Endothelial cell of umbilical vein (primary cell): ENCODE results near the gene ABCC1. TPM values are rescaled to one million over a fixed set of nuclear protein-coding genes. Genes with fewer than 3 reads are reported as not detected.

Experiments used
- BruUV-seq: library from RNA; stranded (reverse); fragments of 400-500 nt; replicated peaks from 2 replicates; lab custom pipeline; 2021; lab: Mats Ljungman, UMichigan
- CTCF ChIA-PET: fragments of 300-600, 350-600 bp; sonication (Branson Sonifier 250); formaldehyde crosslinking; loops from one replicate; lab custom pipeline; 2021; ENCODE audit warnings: antibody characterized with exemption, inconsistent platforms; lab: Charles Lee
- POLR2A ChIA-PET: fragments of 300-600, 350-600 bp; sonication (Branson Sonifier 250); formaldehyde crosslinking; loops from one replicate; lab custom pipeline; 2021; ENCODE audit warnings: antibody characterized with exemption, inconsistent platforms; lab: Charles Lee
- DNase-seq: peaks from one replicate; pipeline ENCODE4 v3.0.0-alpha.2; 2011; ENCODE audit warnings: low read depth, low spot score
- FAIRE-seq: peaks from 2 replicates; lab custom pipeline; 2011; peaks lifted over from hg19 to GRCh38; lab: Jason Lieb, UNC
- H2AFZ ChIP-seq: 2 replicates; pipeline ENCODE4 v1.6.0; 2012; ENCODE audit warnings: low read depth, low read length, control low read depth, inconsistent platforms
- H3K27ac ChIP-seq: 2 replicates; pipeline ENCODE4 v1.5.1; 2011; ENCODE audit warnings: low read depth, mild to moderate bottlenecking, control low read depth, low read length, moderate library complexity; ENCODE audit not compliant: insufficient read depth
- H3K27me3 ChIP-seq, 2 experiments: 2 replicates each; pipeline versions ENCODE4 v1.6.0 to v1.6.1; 2011; ENCODE audit warnings: low read length in 2 of 2, mixed read lengths in 1 of 2; ENCODE audit not compliant: control insufficient read depth in 2 of 2, insufficient read depth in 2 of 2
- H3K36me3 ChIP-seq, 2 experiments: 2 replicates in 1 of 2; 3 replicates in 1 of 2; pipeline ENCODE4 v1.5.1; 2011; ENCODE audit warnings: low read length in 2 of 2, mild to moderate bottlenecking in 1 of 2, moderate library complexity in 1 of 2; ENCODE audit not compliant: control insufficient read depth in 2 of 2, insufficient read depth in 2 of 2; ENCODE audit errors: extremely low read depth in 1 of 2
- H3K4me1 ChIP-seq: 3 replicates; pipeline ENCODE4 v1.5.1; 2011; ENCODE audit warnings: mild to moderate bottlenecking, low read length; ENCODE audit not compliant: control insufficient read depth, insufficient read depth; ENCODE audit errors: extremely low read depth
- H3K4me2 ChIP-seq: 2 replicates; pipeline ENCODE4 v1.6.1; 2011; ENCODE audit warnings: low read length, control low read depth, mixed read lengths; ENCODE audit not compliant: insufficient read depth
- H3K4me3 ChIP-seq, 3 experiments: fragments of 200-600 bp in 1 of 3; sonication (generic), shearing (Covaris generic) in 1 of 3; replicated peaks in 1 of 3; 2 replicates each; pipeline ENCODE4 v1.5.1; 2011 to 2016; ENCODE audit warnings: control low read depth in 3 of 3, low read length in 3 of 3, mild to moderate bottlenecking in 2 of 3, inconsistent platforms in 1 of 3, low read depth in 1 of 3, moderate library complexity in 1 of 3; ENCODE audit not compliant: insufficient read depth in 1 of 3
- H3K79me2 ChIP-seq: 2 replicates; pipeline ENCODE4 v1.6.0; 2012; ENCODE audit warnings: low read length, inconsistent platforms; ENCODE audit not compliant: control insufficient read depth, insufficient read depth
- H3K9ac ChIP-seq: replicated peaks from 2 replicates; pipeline ENCODE3; 2011; ENCODE audit warnings: low read length, control low read depth; ENCODE audit not compliant: insufficient read depth; ENCODE audit errors: extremely low read depth
- H3K9me1 ChIP-seq: replicated peaks from 3 replicates; pipeline ENCODE4 v1.6.0; 2011; ENCODE audit warnings: mild to moderate bottlenecking, low read length; ENCODE audit not compliant: control insufficient read depth, insufficient read depth; ENCODE audit errors: extremely low read depth
- H3K9me3 ChIP-seq: replicated peaks from 2 replicates; pipeline ENCODE4 v1.5.1; 2012; ENCODE audit warnings: low read length, inconsistent platforms; ENCODE audit not compliant: control insufficient read depth, insufficient read depth
- H4K20me1 ChIP-seq: replicated peaks from 2 replicates; pipeline ENCODE3; 2011; ENCODE audit warnings: mild to moderate bottlenecking, low read length; ENCODE audit not compliant: control insufficient read depth, insufficient read depth; ENCODE audit errors: extremely low read depth
- EZH2 ChIP-seq: IDR thresholded peaks from 2 replicates; pipeline ENCODE4 v1.6.1; 2012; ENCODE audit warnings: borderline replicate concordance, low read depth, mild to moderate bottlenecking, moderate library complexity, low read length, inconsistent platforms; ENCODE audit not compliant: severe bottlenecking
- FOS ChIP-seq: IDR thresholded peaks from 2 replicates; pipeline ENCODE4 v1.6.1; 2011; ENCODE audit warnings: mild to moderate bottlenecking, low read length, moderate library complexity, borderline replicate concordance; ENCODE audit not compliant: insufficient read depth
- JUN ChIP-seq: IDR thresholded peaks from 2 replicates; pipeline ENCODE4 v1.6.1; 2011; ENCODE audit warnings: borderline replicate concordance, low read depth; ENCODE audit not compliant: insufficient read length, insufficient read depth
- MYC ChIP-seq: IDR thresholded peaks from one replicate; pipeline ENCODE4 v1.6.1; 2011; ENCODE audit warnings: mild to moderate bottlenecking, low read depth, low read length
- dilution Hi-C: fragments of 300-500 bp; cut with MboI; formaldehyde crosslinking; loops from one replicate; pipeline ENCODE4 v1.15.0; 2019; ENCODE audit warnings: low sequenced_read_pairs; ENCODE audit not compliant: extremely low pct_ligation_motif_present
- intact Hi-C: fragments of 100-400 bp; cut with micrococcal nuclease; formaldehyde crosslinking; loops from one replicate; pipeline ENCODE4 v1.10.0; 2022
- polyA plus RNA-seq, 4 experiments: library from polyadenylated mRNA; depleted of rRNA in 3 of 4; stranded (reverse) in 3 of 4; unstranded in 1 of 4; fragments of >200 nt; gene quantifications; 2 replicates each; pipeline versions ENCODE4 v1.2.1 to v1.2.3, GENCODE V29; 2011 to 2012; ENCODE audit warnings: missing spikeins in 1 of 4
- total RNA-seq: library from RNA; stranded (reverse); gene quantifications from 2 replicates; pipeline ENCODE4 v1.2.3, GENCODE V29; 2021
- TF ChIP-seq, protein P1 (sequence below), 2 donors: IDR thresholded peaks; 1 replicate in 1 of 2; 2 replicates in 1 of 2; pipeline ENCODE4 v1.5.1; 2011; ENCODE audit warnings: low read length in 2 of 2, mild to moderate bottlenecking in 2 of 2, moderate library complexity in 2 of 2, control low read depth in 1 of 2, inconsistent platforms in 1 of 2, low read depth in 1 of 2; ENCODE audit not compliant: insufficient read depth in 1 of 2; ENCODE audit errors: extremely low read depth in 1 of 2

ABCC1 gene
- total and polyA plus RNA-seq, 2 donors (not counting 3 experiments of a cell fraction or from before 2014, with no cell fraction given) = 46.1 to 89.2 TPM

GRCh38 chr16:16020291-16020690 lies 70.9 kb downstream of the ABCC1 start:
- H3K9ac ChIP-seq = no peak overlapping the region
- TF ChIP-seq FOS (no peak), JUN (no peak), MYC (no peak), EZH2 (no peak)
- TF ChIP-seq, protein P1, sequence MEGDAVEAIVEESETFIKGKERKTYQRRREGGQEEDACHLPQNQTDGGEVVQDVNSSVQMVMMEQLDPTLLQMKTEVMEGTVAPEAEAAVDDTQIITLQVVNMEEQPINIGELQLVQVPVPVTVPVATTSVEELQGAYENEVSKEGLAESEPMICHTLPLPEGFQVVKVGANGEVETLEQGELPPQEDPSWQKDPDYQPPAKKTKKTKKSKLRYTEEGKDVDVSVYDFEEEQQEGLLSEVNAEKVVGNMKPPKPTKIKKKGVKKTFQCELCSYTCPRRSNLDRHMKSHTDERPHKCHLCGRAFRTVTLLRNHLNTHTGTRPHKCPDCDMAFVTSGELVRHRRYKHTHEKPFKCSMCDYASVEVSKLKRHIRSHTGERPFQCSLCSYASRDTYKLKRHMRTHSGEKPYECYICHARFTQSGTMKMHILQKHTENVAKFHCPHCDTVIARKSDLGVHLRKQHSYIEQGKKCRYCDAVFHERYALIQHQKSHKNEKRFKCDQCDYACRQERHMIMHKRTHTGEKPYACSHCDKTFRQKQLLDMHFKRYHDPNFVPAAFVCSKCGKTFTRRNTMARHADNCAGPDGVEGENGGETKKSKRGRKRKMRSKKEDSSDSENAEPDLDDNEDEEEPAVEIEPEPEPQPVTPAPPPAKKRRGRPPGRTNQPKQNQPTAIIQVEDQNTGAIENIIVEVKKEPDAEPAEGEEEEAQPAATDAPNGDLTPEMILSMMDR (IDR thresholded peaks at IDR 0.05; ENCODE audit: extremely low read depth in 1 of 2, insufficient read depth in 1 of 2, low read depth in 1 of 2, low read length in 2 of 2) = no peak
- no peak overlapping the region for H2AFZ ChIP-seq
- H3K36me3 ChIP-seq = peaks cover 2 to 18% of the 10 kb centered on the region in 2 experiments
- intact Hi-C loops (loop anchor here (5.0 to 10.0 kb wide), 2 partner anchors 105 to 143 kb away; no protein-coding TSS in a partner anchor), dilution Hi-C loops (no loop called here)
- no peaks in the 10 kb centered on the region for H3K27me3 ChIP-seq
- BruUV-seq = no TSS peak
- FAIRE-seq = no peak
- no peaks in the 10 kb centered on the region for H4K20me1 ChIP-seq
- H3K79me2 ChIP-seq = peaks cover 17% of the 10 kb centered on the region
- POLR2A ChIA-PET = no interaction called here
- no peaks in the 10 kb centered on the region for H3K9me3 ChIP-seq
- DNase-seq = no peak
- no peak overlapping the region for H3K27ac ChIP-seq
- H3K9me1 ChIP-seq = no peaks in the 10 kb centered on the region
- H3K4me2 ChIP-seq = no peak overlapping the region
- CTCF ChIA-PET = interaction anchor here (4.8 kb wide), 1 partner anchor 145 kb away, joined by 32 read pairs; no protein-coding TSS in a partner anchor
- peaks cover 26% of the 10 kb centered on the region for H3K4me1 ChIP-seq
- H3K4me3 ChIP-seq = no peak overlapping the region
